Hematopoietic multipotent progenitor cell treated with erythropoietin and hydrocortisone succinate and interleukin-3 and kit ligand, for 17 days (in vitro differentiated cells): ENCODE results near the gene ZNF506.
"Not testable (repeated sequence)": the region's sequence is repeated elsewhere in the genome, so short reads cannot be mapped to it uniquely, and the experiment has no call there.

Experiments
- DNase-seq: peaks from one replicate; pipeline ENCODE4 v3.0.0-alpha.2; 2015; ENCODE audit warnings: low spot score

ZNF506 gene

DNA sequence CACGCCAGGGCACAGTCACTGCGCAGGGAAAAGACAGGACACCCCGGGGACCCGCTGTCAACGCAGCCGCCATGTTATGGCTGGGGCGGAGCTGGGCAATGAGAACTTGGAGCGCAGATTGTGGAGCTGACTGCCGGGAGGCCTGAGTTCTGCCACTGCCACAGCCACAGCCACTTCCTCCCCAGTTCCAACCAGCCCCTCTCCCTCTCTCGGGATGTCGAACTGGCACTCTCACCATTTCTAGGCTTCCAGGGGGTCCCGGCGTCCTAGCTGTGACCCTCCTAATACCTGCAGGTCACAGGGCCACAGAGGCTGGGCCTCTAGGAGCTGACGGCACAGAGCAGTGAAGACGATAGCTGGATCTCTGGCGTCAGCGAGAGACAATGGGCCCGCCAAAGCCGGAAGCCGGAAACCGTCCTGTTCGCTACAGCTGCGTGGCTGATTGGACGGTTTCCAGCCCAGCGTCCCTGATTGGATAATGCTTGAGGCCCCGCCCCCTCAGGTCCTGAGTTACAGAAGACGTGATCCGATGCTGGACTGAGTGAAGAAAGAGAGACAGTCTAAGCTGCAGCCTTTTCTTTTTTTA is at the start of gene ZNF506:
TSS of gene ZNF506 (minus strand) at position 385 of the 586 bp plus-strand sequence. CDS start at position 238, 147 bp downstream.
- DNase-seq = peak; percentile 37

- DNase-seq = not testable (repeated sequence)
Measured at GRCh38 chr19:19870086-19870485, 48.5 kb upstream of the ZNF506 start.

DNA sequence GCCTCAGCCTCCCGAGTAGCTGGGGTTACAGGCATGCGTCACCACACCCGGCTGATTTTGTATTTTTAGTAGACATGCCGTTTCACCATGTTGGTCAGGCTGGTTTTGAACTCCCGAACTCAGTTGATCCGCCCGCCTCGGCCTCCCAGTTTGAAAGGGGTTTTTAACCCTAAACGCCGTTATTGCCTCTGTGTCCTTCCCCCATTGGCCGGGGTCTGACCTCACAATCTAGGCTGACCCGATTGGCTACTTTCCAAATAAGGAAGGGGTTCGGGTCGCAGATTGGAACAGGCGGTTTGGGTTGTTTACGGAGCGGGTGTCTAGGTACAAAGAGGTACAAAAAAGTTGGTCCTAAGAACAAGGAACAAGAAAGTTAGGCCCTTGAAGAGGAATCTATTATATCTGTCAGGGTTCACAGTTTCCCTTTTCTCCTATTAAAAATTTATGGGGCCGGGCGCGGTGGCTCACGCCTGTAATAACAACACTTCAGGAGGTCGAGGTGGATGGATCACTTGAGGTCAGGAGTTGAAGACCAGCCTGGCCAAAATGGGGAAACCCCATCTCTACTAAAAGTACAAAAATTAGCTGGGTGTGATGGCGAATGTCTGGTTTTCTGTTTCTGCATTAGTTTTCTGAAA is 45.2 kb upstream of the ZNF506 start:
- DNase-seq = no peak

GRCh38 chr19:19865750-19866610 is 44.4 kb upstream of the ZNF506 start, which contains the start of gene ZNF253:
ZNF253 (plus strand) TSS chr19:19865882; CDS start chr19:19865997, 115 bp downstream.
- peak; percentile 57 for DNase-seq

GRCh38 chr19:19860756-19861390 is 39.3 kb upstream of the ZNF506 start:
- no peak for DNase-seq

- no peak for DNase-seq
Measured at GRCh38 chr19:19858751-19859150, 37.2 kb upstream of the ZNF506 start.

DNA sequence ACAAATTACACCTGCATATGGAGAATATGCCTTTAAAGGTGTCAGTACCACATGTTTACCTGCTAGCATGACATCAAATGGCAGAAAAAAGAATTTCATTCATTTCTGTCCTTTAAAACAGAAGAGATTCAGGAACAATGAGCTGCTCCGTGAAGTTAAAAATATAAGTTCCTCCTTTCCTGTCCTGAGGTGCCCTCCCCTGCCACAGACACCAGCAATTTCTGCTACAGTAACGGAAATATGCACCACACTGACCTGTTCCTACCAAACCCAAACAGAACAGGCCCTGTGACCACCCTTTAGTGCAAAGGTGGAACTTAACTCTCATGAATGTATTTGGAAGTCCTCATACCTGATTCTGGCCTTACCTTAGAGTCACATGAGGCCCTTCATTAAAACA is 30.2 kb upstream of the ZNF506 start:
- DNase-seq = not testable (repeated sequence)

DNA sequence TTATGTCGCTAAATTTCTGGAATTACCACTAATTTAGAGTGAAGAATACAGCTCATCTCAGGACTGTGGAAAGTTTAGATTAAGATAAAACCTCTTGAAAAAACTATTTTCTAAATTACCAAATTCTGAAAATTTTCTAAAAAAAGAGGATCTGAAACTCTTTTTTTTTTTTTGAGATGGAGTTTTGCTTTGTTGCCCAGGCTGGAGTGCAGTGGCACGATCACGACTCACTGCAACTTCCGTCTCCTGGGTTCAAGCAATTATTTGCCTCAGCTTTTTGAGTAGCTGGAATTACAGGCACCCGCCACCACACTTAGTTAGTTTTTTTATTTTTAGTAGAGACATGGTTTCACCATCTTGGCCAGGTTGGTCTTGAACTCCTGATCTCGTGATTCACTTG is 27.5 kb upstream of the ZNF506 start:
- no peak for DNase-seq

- DNase-seq = no peak
Measured at GRCh38 chr19:19847781-19848180, 26.2 kb upstream of the ZNF506 start.

GRCh38 chr19:19835560-19836038 is 14.0 kb upstream of the ZNF506 start:
- DNase-seq = no peak

- no peak for DNase-seq
Measured at GRCh38 chr19:19826875-19827274, 5.3 kb upstream of the ZNF506 start.

GRCh38 chr19:19823916-19824315 is 2.4 kb upstream of the ZNF506 start:
- DNase-seq = no peak

- not testable (repeated sequence) for DNase-seq
Measured at GRCh38 chr19:19821976-19822375, 426 bp upstream of the ZNF506 start.

DNA sequence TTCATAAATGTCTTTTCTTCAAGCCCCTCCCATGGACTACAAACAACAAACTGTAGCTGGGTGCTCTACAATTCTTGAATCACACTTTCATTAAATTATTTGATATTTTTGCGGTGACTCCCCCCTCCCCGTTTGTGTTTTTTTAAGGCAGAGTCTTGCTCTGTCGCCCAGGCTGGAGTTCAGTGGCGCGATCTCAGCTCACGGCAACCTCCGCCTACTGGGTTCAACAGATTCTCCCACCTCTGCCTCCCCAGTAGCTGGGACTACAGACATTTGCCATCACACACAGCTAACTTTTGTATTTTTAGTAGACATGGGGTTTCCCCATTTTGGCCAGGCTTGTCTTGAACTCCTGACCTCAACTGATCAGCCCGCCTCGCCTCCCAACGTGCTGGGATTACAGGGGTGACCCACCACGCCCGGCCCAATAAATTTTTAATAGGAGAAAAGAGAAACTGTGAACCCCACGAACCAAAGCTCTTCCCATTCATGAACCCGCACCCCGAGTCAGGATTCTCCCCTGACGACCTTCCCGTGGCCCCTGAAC is 703 bp downstream of the ZNF506 start:
- DNase-seq = no peak

DNA sequence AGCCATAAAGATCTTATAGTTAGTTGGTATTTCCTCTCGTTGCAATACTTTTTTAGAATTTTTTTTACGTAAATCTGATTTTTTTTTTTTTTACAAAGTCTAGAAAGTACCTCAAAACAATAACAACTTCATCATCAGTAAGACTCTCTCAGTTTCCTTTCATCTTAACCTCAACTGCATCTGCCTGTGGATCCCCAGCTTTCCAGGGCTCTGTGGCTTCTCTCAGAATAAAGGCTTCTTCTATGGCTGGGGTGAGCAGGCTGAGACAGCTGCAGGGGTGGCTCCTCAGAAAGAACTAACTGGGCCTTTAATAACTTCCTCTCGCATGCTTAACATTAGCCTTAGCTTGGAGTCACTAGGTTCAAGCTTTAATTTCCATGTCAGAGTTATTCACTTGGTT is 4.2 kb downstream of the ZNF506 start:
- no peak for DNase-seq

GRCh38 chr19:19816679-19817078 is 4.9 kb downstream of the ZNF506 start:
- DNase-seq = no peak

GRCh38 chr19:19811999-19812398 is 9.6 kb downstream of the ZNF506 start:
- not testable (repeated sequence) for DNase-seq

DNA sequence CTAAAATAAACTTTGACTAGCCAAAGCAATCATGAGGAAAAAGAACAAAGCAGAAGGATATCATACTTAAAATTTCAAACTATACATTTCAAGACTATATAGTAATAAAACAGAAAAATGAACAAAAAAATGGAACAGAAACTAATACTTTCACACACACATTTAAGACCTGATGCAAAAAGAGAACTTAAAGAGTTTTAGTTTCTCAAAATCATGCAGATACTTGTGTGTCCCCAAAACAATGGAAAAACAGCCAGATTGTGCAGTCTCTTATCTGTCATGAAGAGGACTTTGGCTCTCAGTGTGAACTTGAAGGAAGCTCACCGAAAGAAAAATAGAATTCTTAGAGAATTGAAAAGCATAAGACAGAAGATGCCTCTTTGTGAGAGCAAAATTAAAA is 16.1 kb downstream of the ZNF506 start:
- DNase-seq = no peak

- no peak for DNase-seq
Measured at GRCh38 chr19:19788015-19788414, 33.5 kb downstream of the ZNF506 start.

DNA sequence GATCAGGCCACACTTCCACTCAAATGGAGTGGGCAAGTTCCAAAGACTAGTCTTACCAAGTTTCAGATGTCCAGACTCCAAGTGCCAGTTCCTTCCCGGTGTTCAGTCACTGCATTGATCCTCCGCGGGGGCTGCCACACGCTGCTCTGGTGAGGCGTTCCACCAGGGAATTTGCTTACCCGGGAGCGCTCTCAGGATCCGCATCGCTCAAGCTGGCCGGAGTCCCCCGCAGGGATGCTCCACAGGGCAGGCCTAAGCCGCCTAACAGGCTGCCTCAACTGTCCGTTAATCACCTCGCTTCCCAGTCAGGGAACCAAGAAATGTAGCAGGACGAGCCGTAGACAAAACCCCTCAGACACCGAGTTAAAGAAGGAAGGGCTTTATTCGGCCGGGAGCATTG is 36.1 kb downstream of the ZNF506 start:
- not testable (repeated sequence) for DNase-seq

- no peak for DNase-seq
Measured at GRCh38 chr19:19782783-19783182, 38.8 kb downstream of the ZNF506 start.

- DNase-seq = not testable (repeated sequence)
Measured at GRCh38 chr19:19781791-19782190, 39.8 kb downstream of the ZNF506 start.
